Measurements from ENCODE around the gene CERT1. TPM values are rescaled to one million over a fixed set of nuclear protein-coding genes. Genes with fewer than 3 reads are reported as not detected.

CERT1 gene
- total RNA-seq, 1 donor from 2014 or later: 11.7 TPM

- H3K4me3 ChIP-seq (ENCODE audit: low read depth, low read length): no peak overlapping the region
- TF ChIP-seq, protein P1, sequence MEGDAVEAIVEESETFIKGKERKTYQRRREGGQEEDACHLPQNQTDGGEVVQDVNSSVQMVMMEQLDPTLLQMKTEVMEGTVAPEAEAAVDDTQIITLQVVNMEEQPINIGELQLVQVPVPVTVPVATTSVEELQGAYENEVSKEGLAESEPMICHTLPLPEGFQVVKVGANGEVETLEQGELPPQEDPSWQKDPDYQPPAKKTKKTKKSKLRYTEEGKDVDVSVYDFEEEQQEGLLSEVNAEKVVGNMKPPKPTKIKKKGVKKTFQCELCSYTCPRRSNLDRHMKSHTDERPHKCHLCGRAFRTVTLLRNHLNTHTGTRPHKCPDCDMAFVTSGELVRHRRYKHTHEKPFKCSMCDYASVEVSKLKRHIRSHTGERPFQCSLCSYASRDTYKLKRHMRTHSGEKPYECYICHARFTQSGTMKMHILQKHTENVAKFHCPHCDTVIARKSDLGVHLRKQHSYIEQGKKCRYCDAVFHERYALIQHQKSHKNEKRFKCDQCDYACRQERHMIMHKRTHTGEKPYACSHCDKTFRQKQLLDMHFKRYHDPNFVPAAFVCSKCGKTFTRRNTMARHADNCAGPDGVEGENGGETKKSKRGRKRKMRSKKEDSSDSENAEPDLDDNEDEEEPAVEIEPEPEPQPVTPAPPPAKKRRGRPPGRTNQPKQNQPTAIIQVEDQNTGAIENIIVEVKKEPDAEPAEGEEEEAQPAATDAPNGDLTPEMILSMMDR (conservative IDR thresholded peaks at IDR 0.05; ENCODE audit: low read depth, low read length): no peak
- DNase-seq (ENCODE audit: low read depth): no peak
Measured at GRCh38 chr5:75450069-75450468, 61.4 kb downstream of the CERT1 start.

DNA sequence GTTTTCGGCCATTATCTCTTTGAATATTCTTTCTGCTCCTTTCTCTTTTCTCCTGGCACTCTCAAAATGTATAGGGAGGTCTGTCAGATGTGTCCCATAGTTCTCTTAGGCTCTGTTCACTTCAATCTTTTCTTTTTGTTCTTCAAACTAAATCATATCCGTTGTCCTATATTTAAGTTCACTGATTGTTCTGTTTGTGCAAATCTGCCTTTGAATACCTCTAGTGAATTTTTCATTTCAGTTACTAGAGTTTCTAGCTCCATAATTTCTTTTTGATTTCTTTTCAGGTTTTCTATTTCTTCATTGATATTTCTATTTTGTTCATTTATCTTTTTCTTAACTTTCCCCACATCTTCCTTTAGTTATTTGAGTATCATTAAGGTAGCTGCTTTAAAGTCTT lies 65.4 kb downstream of the CERT1 start:
- TF ChIP-seq, protein P1 (conservative IDR thresholded peaks at IDR 0.05; ENCODE audit: low read depth, low read length): no peak

GRCh38 chr5:75441560-75441959 lies 69.9 kb downstream of the CERT1 start:
- TF ChIP-seq, protein P1 (conservative IDR thresholded peaks at IDR 0.05; ENCODE audit: low read depth, low read length): no peak
- DNase-seq (ENCODE audit: low read depth): no peak
- H3K4me3 ChIP-seq (ENCODE audit: low read depth, low read length): no peak overlapping the region

More for the DNA sequence above, 65.4 kb downstream of the CERT1 start:
- DNase-seq (ENCODE audit: low read depth): no peak
- no peak overlapping the region for H3K4me3 ChIP-seq (ENCODE audit: low read depth, low read length)

DNA sequence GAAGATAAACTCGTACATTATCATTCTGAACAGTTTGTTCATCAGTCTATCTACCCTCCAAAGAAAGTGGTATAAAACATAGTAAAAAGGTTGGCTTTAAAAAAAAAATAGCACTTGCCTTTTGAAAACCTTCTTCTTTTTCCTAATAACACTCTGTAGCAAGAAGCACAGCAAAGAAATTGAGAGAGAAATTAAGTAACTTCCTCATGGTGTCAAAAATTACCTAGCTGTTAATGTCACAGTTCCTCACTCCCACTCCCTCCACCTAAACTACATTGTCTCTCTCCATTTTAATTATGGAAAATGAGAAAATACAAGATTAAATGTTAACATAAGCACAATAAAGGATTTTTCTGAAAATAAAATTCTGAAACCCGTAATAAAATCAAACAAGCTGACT lies 72.2 kb downstream of the CERT1 start:
- DNase-seq (ENCODE audit: low read depth): no peak
- TF ChIP-seq, protein P1 (conservative IDR thresholded peaks at IDR 0.05; ENCODE audit: low read depth, low read length): no peak

DNA sequence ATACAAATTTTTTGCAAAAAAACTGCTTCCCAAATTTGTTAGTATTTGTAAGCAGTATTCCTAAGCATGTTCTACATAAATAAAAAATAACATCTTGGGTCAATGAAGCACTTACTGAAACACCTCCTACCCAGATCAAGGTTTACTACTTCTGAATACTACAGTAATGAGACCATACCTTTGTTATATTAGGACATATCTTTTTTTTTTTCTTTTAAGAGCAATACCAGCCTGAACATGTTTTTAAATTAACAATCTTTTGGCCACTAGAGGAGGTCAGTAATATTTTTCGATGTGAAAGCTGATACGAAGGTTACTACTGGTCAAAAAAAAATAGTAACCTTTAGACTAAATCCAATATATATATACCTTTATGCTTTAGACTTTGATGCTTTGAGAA lies 72.7 kb downstream of the CERT1 start:
- H3K4me3 ChIP-seq (ENCODE audit: low read depth, low read length): no peak overlapping the region
- DNase-seq (ENCODE audit: low read depth): no peak
- TF ChIP-seq, protein P1 (conservative IDR thresholded peaks at IDR 0.05; ENCODE audit: low read depth, low read length): no peak

More for the DNA sequence above, 72.2 kb downstream of the CERT1 start:
- H3K4me3 ChIP-seq (ENCODE audit: low read depth, low read length): no peak overlapping the region

DNA sequence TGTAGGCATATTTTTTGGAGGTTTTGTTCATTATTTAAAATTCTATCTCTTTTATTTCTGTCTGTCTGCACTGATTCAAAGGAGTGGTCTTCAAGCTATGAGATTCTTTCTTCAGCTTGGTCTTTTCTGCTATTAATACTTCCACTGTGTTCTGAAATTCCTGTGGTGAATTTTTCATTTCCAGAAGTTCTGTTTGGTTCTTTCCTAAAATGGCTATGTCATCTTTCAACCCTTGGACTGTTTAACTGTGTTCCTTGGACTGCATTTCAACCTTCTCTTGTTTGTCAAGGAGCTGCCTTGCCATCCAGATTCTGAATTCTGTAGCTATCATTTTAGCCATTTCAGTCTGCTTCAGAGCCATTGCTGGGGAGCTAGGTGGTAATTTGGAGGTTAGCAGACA lies 76.3 kb downstream of the CERT1 start:
- TF ChIP-seq, protein P1 (conservative IDR thresholded peaks at IDR 0.05; ENCODE audit: low read depth, low read length): no peak
- no peak overlapping the region for H3K4me3 ChIP-seq (ENCODE audit: low read depth, low read length)
- no peak for DNase-seq (ENCODE audit: low read depth)

- no peak for DNase-seq (ENCODE audit: low read depth)
- TF ChIP-seq, protein P1 (conservative IDR thresholded peaks at IDR 0.05; ENCODE audit: low read depth, low read length): no peak
- H3K4me3 ChIP-seq (ENCODE audit: low read depth, low read length): no peak overlapping the region
Measured at GRCh38 chr5:75433814-75434506, 77.5 kb downstream of the CERT1 start.

Data from epithelial cell of proximal tubule (primary cell).